A549 treated with RU486 at 1 μM for 4 hours (cell line): ENCODE data around the gene MPZL1. TPM values are rescaled to one million over a fixed set of nuclear protein-coding genes. Genes with fewer than 3 reads are reported as not detected.

Source experiments
- total RNA-seq: library from RNA; stranded (reverse); fragments of 200-300 nt; extraction: Qiagen RNA extraction; gene quantifications from 5 replicates; pipeline ENCODE4 v1.2.3, GENCODE V29; 2022; ENCODE audit warnings: low read depth

Gene MPZL1
- 98.5 to 123 TPM (median 109 TPM) in 5 replicates for total RNA-seq

DNA sequence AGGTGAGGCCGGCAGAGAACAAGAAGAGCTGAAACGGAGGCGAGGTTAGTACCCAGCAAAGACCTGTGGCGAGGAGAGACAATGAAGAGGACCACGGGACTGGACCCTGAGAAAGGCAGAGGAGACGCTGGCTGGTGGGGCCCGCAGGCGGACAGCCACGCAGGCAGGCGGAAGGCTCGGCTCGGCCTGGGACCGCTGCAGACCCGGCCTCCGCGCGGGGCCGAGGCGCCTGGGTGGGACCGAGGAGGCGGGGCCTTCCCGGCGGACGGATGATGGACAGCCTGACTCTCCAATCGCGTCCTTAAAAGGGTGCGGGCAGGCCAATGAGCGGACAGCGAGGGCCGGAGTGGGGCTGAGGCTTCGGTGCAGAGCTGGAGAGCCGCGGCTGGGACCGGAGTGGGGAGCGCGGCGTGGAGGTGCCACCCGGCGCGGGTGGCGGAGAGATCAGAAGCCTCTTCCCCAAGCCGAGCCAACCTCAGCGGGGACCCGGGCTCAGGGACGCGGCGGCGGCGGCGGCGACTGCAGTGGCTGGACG is at the start of gene MPZL1:
TSS of gene MPZL1 (plus strand) at position 366 of the 535 bp plus-strand sequence. CDS start 170 bp downstream, outside the sequence.

Other genes starting within 250 kb of the MPZL1 start
- 0.15 to 0.34 TPM (median 0.24 TPM) in 5 replicates for gene CD247, start 203.5 kb upstream of the MPZL1 start, total RNA-seq
- 54.7 to 102 TPM (median 89.3 TPM) in 5 replicates for gene CREG1, start 168.2 kb upstream of the MPZL1 start, total RNA-seq
- gene RCSD1, start 91.8 kb upstream of the MPZL1 start, total RNA-seq = 0.06 to 0.16 TPM (median 0.11 TPM) in 4 of 5 replicates, not detected in the other
- gene ADCY10, start 192.2 kb downstream of the MPZL1 start, total RNA-seq = 0.07 to 0.17 TPM (median 0.13 TPM) in 5 replicates
- gene DCAF6, start 214.7 kb downstream of the MPZL1 start, total RNA-seq = 21.5 to 31.2 TPM (median 26.0 TPM) in 5 replicates
- 46.2 to 79.8 TPM (median 76.4 TPM) in 5 replicates for gene MPC2, start 215.1 kb downstream of the MPZL1 start, total RNA-seq